Measurements from ENCODE around the gene FAM117A. TPM values are rescaled to one million over a fixed set of nuclear protein-coding genes. Genes with fewer than 3 reads are reported as not detected.

Gene FAM117A
- total RNA-seq, 1 donor from 2014 or later, result 3.3 TPM

DNA sequence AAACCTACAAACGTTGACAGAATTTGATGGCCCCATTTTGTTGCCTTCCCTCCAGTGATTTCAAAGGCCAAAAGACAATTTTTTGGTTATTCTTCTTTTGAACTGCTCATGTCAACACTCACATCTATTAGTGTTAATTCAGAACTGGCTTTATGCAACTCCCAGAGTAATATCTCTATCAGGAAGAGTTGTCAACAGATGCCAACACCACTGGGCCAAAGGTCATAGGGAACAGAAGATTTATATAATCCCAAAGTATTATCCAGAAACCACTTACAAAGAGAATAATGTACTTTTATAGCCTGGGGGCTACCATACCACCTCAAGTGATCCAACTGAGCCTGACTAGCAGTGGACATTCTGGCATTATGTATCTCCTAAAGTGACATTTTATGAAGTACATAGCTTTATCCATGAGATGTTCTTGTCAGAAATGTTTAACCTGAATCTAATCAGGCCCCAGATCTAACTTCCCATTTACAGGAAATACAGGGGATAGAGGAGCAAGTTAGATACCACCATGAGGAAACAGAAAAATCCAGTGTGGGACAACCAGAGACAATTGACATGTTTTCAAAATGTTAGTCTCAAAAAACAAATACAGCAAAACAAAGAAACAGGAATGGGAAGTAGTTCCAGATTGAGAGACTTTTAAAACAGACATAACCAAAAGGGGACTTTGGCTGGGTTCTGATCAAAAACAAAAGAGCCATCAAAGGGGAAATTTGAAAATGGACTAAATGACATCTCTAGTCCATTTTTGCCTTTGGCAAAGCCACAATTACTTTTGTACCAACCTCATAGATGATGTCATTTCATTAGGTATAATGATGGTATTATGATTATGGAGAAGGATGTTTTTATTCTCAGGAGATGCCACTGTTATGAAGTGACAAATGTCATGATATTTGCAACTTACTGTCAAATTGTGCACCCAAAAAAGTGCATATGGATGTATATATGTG is 18.5 kb downstream of the FAM117A start:
- Mint-ChIP-seq H3K27me3 (ENCODE audit: low read depth) (no peaks in the 10 kb centered on the region), H3K27ac (ENCODE audit: unreplicated experiment) (no peak overlapping the region), H3K36me3 (ENCODE audit: low read depth) (no peaks in the 10 kb centered on the region), H3K9me3 (ENCODE audit: low read depth) (no peaks in the 10 kb centered on the region), H3K4me3 (ENCODE audit: unreplicated experiment) (no peak overlapping the region), H3K4me1 (ENCODE audit: low read depth) (peaks cover 6% of the 10 kb centered on the region)
- TF ChIP-seq, protein P1, sequence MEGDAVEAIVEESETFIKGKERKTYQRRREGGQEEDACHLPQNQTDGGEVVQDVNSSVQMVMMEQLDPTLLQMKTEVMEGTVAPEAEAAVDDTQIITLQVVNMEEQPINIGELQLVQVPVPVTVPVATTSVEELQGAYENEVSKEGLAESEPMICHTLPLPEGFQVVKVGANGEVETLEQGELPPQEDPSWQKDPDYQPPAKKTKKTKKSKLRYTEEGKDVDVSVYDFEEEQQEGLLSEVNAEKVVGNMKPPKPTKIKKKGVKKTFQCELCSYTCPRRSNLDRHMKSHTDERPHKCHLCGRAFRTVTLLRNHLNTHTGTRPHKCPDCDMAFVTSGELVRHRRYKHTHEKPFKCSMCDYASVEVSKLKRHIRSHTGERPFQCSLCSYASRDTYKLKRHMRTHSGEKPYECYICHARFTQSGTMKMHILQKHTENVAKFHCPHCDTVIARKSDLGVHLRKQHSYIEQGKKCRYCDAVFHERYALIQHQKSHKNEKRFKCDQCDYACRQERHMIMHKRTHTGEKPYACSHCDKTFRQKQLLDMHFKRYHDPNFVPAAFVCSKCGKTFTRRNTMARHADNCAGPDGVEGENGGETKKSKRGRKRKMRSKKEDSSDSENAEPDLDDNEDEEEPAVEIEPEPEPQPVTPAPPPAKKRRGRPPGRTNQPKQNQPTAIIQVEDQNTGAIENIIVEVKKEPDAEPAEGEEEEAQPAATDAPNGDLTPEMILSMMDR (IDR thresholded peaks at IDR 0.05), result no peak
- DNase-seq (ENCODE audit: low spot score), result no peak

DNA sequence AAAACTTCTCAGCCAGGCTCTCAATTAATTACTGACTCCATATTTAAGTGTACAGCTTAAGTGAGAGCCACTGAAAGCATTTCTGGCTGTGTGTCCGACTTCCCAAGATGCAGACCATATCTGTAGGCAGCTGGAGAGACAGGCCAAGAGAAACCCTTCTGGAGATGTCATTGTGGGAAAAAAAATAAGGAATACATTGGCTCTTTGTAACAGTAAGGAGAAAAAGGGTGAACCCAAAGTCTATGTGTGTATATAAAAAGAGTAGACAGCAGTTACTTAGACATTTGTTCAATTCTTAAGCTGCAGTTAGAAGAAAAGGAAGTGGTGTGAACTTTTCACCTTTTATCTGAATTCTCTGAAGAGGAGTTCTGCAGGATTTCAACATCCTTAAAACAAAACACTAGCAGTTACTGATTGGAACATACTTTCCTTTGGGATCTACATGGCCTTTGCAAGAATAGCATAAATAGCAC is 21.7 kb downstream of the FAM117A start:
- Mint-ChIP-seq H3K4me1 (ENCODE audit: low read depth) (peaks cover 6% of the 10 kb centered on the region), H3K9me3 (ENCODE audit: low read depth) (no peaks in the 10 kb centered on the region), H3K27me3 (ENCODE audit: low read depth) (no peaks in the 10 kb centered on the region), H3K27ac (ENCODE audit: unreplicated experiment) (no peak overlapping the region), H3K4me3 (ENCODE audit: unreplicated experiment) (no peak overlapping the region), H3K36me3 (ENCODE audit: low read depth) (no peaks in the 10 kb centered on the region)
- TF ChIP-seq, protein P1 (IDR thresholded peaks at IDR 0.05), result no peak
- no peak for DNase-seq (ENCODE audit: low spot score)

DNA sequence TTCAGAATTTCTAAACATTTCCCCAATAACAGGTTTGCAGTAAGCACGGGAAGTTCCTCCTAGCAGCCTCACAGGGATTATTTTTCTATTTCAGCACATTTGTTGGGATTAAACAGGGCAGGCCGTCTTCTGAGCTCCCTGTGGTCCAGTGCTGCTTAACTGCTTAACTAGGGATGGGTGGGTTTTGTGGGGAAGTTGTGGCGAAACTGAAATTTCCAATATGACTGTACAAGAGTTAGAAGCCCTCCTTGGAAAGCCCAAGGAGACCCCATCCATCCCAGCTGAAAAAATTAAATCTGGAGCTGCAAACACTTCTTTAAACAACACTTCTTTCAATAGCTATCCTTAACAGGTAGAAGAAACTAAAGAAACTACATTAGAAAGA is 22.2 kb downstream of the FAM117A start:
- Mint-ChIP-seq H3K9me3 (ENCODE audit: low read depth) (no peaks in the 10 kb centered on the region), H3K27ac (ENCODE audit: unreplicated experiment) (no peak overlapping the region), H3K4me3 (ENCODE audit: unreplicated experiment) (no peak overlapping the region), H3K27me3 (ENCODE audit: low read depth) (no peaks in the 10 kb centered on the region), H3K36me3 (ENCODE audit: low read depth) (no peaks in the 10 kb centered on the region), H3K4me1 (ENCODE audit: low read depth) (peaks cover 6% of the 10 kb centered on the region)
- TF ChIP-seq, protein P1 (IDR thresholded peaks at IDR 0.05), result no peak
- DNase-seq (ENCODE audit: low spot score), result no peak

DNA sequence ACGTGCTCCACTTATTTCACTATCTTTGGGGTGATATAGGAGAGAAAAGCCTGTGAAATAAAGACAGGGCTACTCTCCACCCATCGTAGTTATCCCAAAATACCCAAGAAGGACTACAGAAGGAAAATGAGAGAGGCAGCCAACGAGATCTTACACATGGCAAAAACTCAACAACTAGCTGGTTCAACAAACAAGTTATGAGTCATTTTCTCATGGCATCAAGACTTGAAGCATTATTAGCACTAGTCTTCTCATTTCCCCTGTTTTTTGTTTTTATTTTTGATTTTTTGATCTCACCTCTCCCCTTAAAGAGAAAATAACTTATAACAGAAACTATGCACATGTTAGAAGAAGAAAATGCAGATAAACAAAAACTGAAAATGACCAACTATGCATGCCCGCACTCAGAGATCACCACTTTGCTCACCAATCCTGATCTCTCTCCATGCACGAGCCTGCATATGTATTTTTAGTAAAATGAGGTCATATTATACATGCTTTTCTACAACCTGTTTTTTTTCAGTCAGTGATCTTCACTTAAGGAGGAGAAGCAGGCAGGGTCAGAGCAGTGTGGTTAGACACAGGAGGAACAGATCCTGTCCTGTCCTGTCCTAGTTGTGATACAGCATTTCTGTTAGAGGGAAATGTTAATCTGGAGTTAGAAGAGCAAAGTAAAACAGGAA is 22.8 kb downstream of the FAM117A start:
- H3K9me3 Mint-ChIP-seq (ENCODE audit: low read depth), result no peaks in the 10 kb centered on the region
- no peak overlapping the region for H3K4me3 Mint-ChIP-seq (ENCODE audit: unreplicated experiment)
- TF ChIP-seq, protein P1 (IDR thresholded peaks at IDR 0.05), result no peak
- no peaks in the 10 kb centered on the region for H3K27me3 Mint-ChIP-seq (ENCODE audit: low read depth)
- H3K27ac Mint-ChIP-seq (ENCODE audit: unreplicated experiment), result no peak overlapping the region
- no peaks in the 10 kb centered on the region for H3K36me3 Mint-ChIP-seq (ENCODE audit: low read depth)
- peaks cover 6% of the 10 kb centered on the region for H3K4me1 Mint-ChIP-seq (ENCODE audit: low read depth)
- no peak for DNase-seq (ENCODE audit: low spot score)

DNA sequence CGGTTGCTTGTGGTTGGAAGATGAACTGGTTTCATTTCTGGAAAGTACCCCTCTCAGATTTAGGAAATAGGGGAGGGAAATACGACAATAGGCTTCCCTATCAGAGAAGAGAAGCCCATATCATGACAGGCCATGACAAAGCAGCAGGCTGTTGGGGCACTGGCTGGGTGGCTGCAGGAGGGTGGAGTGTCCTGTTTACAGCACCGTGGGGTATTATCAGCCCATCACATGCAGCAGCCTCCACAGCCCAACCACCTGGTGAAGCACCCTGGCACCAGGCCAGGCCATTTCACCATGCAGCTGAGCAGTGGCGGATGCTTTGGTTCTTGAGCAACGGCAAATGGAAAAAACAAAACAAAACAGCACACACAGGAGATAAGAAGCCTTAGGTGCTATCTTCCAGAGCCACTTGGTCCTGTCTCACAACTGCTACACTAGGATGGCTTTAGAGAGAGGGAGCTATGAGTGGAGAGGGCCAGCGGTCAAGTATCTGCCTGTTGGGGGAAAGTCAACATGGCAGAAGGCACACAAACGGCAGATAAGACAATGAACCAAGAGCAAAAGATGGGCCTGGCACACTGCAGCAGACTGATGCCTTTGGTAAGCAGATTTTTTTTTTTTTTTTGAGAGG is 24.2 kb downstream of the FAM117A start:
- no peak overlapping the region for H3K27ac Mint-ChIP-seq (ENCODE audit: unreplicated experiment)
- no peak for DNase-seq (ENCODE audit: low spot score)
- H3K4me3 Mint-ChIP-seq (ENCODE audit: unreplicated experiment), result no peak overlapping the region
- H3K4me1 Mint-ChIP-seq (ENCODE audit: low read depth), result peaks cover 6% of the 10 kb centered on the region
- no peaks in the 10 kb centered on the region for H3K36me3 Mint-ChIP-seq (ENCODE audit: low read depth)
- TF ChIP-seq, protein P1 (IDR thresholded peaks at IDR 0.05), result no peak
- no peaks in the 10 kb centered on the region for H3K9me3 Mint-ChIP-seq (ENCODE audit: low read depth)
- H3K27me3 Mint-ChIP-seq (ENCODE audit: low read depth), result no peaks in the 10 kb centered on the region

All from chondrocyte (in vitro differentiated cells).